ENCODE data around the gene AP2A2. TPM values are rescaled to one million over a fixed set of nuclear protein-coding genes. Genes with fewer than 3 reads are reported as not detected.
A peak's percentile ranks its signal among the peaks of the same experiment; 100 is the strongest.

Gene AP2A2
- polyA plus RNA-seq, 3 donors: 5.7 to 61.0 (median 8.2) TPM

GRCh38 chr11:958101-958500, 32.4 kb downstream of the AP2A2 start:
- peaks cover 17% of the 10 kb centered on the region for H3K4me1 Mint-ChIP-seq
- intact Hi-C loops (cut with micrococcal nuclease): no loop called here

GRCh38 chr11:959027-959426, 33.4 kb downstream of the AP2A2 start:
- H3K36me3 ChIP-seq (replicated peaks in 1 of 2; ENCODE audit: control insufficient read depth in 1 of 2, insufficient read depth in 2 of 2, low read length in 2 of 2): peaks cover 24 to 73% of the 10 kb centered on the region in 2 donors
- Mint-ChIP-seq H3K36me3 (peaks cover 50 to 71% of the 10 kb centered on the region in 2 donors), H3K27ac (no peak overlapping the region), H3K4me3 (no peak overlapping the region), H3K4me1 (peaks cover 11% of the 10 kb centered on the region), H3K27me3 (ENCODE audit: low read depth in 3 of 3) (no peaks in the 10 kb centered on the region), H3K9me3 (peaks cover 0 to 2% (median 0%) of the 10 kb centered on the region in 7 donors)
- intact Hi-C loops (cut with micrococcal nuclease): no loop called here
- no peaks in the 10 kb centered on the region for H3K27me3 ChIP-seq (ENCODE audit: control insufficient read depth in 2 of 2, insufficient read depth in 2 of 2, low read length in 2 of 2)
- TF ChIP-seq CTCF (IDR thresholded peaks at IDR 0.05): no peak
- H3K27ac ChIP-seq (ENCODE audit: low read depth in 1 of 2, low read length in 2 of 2): no peak overlapping the region
- H3K4me1 ChIP-seq (ENCODE audit: control insufficient read depth in 1 of 2, insufficient read depth in 2 of 2, low read length in 2 of 2): no peaks in the 10 kb centered on the region
- DNase-seq: no peak
- H3K9me3 ChIP-seq (replicated peaks in 1 of 2; ENCODE audit: control insufficient read depth in 1 of 2, insufficient read depth in 1 of 2, low read length in 2 of 2): no peaks in the 10 kb centered on the region
- H4K20me1 ChIP-seq (ENCODE audit: insufficient read depth, low read length): peaks cover 57% of the 10 kb centered on the region
- H3K4me3 ChIP-seq (replicated peaks in 1 of 3; ENCODE audit: low read depth in 2 of 3, low read length in 3 of 3): no peak overlapping the region
- WGBS (ENCODE audit: insufficient coverage): 95% methylated on average over 11 of the region's 14 CpGs
- H3K9ac ChIP-seq (ENCODE audit: insufficient read depth, low read length, poor library complexity, severe bottlenecking): no peak overlapping the region
- no peak overlapping the region for H2AFZ ChIP-seq (ENCODE audit: insufficient read depth, low read depth, low read length, poor library complexity, severe bottlenecking)
- H3K4me2 ChIP-seq (replicated peaks; ENCODE audit: extremely low read depth, low read length, poor library complexity, severe bottlenecking): no peak overlapping the region
- H3K79me2 ChIP-seq (ENCODE audit: insufficient read depth, low read length): peaks cover 28% of the 10 kb centered on the region

More at GRCh38 chr11:958101-958500, 32.4 kb downstream of the AP2A2 start:
- Histone ChIP-seq H3K79me2 (ENCODE audit: insufficient read depth, low read length) (peaks cover 29% of the 10 kb centered on the region), H3K36me3 (replicated peaks in 1 of 2; ENCODE audit: control insufficient read depth in 1 of 2, insufficient read depth in 2 of 2, low read length in 2 of 2) (peaks cover 18 to 63% of the 10 kb centered on the region in 2 donors), H3K4me2 (replicated peaks; ENCODE audit: extremely low read depth, low read length, poor library complexity, severe bottlenecking) (no peak overlapping the region), H3K9me3 (replicated peaks in 1 of 2; ENCODE audit: control insufficient read depth in 1 of 2, insufficient read depth in 1 of 2, low read length in 2 of 2) (no peaks in the 10 kb centered on the region), H3K27ac (ENCODE audit: low read depth in 1 of 2, low read length in 2 of 2) (no peak overlapping the region), H3K27me3 (ENCODE audit: control insufficient read depth in 2 of 2, insufficient read depth in 2 of 2, low read length in 2 of 2) (no peaks in the 10 kb centered on the region), H3K9ac (ENCODE audit: insufficient read depth, low read length, poor library complexity, severe bottlenecking) (no peak overlapping the region), H2AFZ (ENCODE audit: insufficient read depth, low read depth, low read length, poor library complexity, severe bottlenecking) (no peak overlapping the region), H3K4me3 (replicated peaks in 1 of 3; ENCODE audit: low read depth in 2 of 3, low read length in 3 of 3) (no peak overlapping the region), H3K4me1 (ENCODE audit: control insufficient read depth in 1 of 2, insufficient read depth in 2 of 2, low read length in 2 of 2) (no peaks in the 10 kb centered on the region), H4K20me1 (ENCODE audit: insufficient read depth, low read length) (peaks cover 66% of the 10 kb centered on the region)
- WGBS (ENCODE audit: insufficient coverage): no CpG with 5 or more reads among the region's 7 CpGs
- H3K27ac Mint-ChIP-seq: peak overlapping the region in 1 of 7 donors; percentile 74
- H3K4me3 Mint-ChIP-seq: no peak overlapping the region
- H3K36me3 Mint-ChIP-seq: peaks cover 44 to 68% of the 10 kb centered on the region in 2 donors
- no peak for DNase-seq
- H3K27me3 Mint-ChIP-seq (ENCODE audit: low read depth in 3 of 3): no peaks in the 10 kb centered on the region
- H3K9me3 Mint-ChIP-seq: no peaks in the 10 kb centered on the region
- TF ChIP-seq CTCF (IDR thresholded peaks at IDR 0.05): no peak

Data from CD14-positive monocyte (primary cell).